OCI-LY3 (cell line): ENCODE results near the gene CLPX.

Source experiments
- H2AFZ ChIP-seq: fragments of 200-600, 300-600 bp; shearing (Covaris generic); 2 replicates; pipeline ENCODE4 v1.6.0; 2014; ENCODE audit warnings: antibody characterized with exemption, low read depth, low read length
- H3K27ac ChIP-seq: fragments of 200-600, 300-600 bp; sonication (generic); 2 replicates; pipeline ENCODE4 v1.5.1; 2014; ENCODE audit warnings: mild to moderate bottlenecking, low read length, moderate library complexity, mixed read lengths
- H3K27me3 ChIP-seq: fragments of 200-600, 300-600 bp; sonication (generic); 2 replicates; pipeline ENCODE4 v1.6.1; 2014; ENCODE audit warnings: low read depth, low read length, mixed read lengths
- H3K36me3 ChIP-seq: fragments of 200-600, 300-600 bp; sonication (generic); replicated peaks from 2 replicates; pipeline ENCODE3; 2014; ENCODE audit warnings: low read depth, low read length, mixed read lengths
- H3K4me1 ChIP-seq: fragments of 300-600, 200-600 bp; sonication (generic); 2 replicates; pipeline ENCODE4 v1.6.1; 2014; ENCODE audit warnings: low read length, mixed read lengths
- H3K4me2 ChIP-seq: fragments of 200-600, 300-600 bp; sonication (generic); 2 replicates; pipeline ENCODE4 v1.6.1; 2014; ENCODE audit warnings: low read length, mixed read lengths
- H3K4me3 ChIP-seq: fragments of 300-600, 200-600 bp; sonication (generic); 2 replicates; pipeline ENCODE4 v1.5.1; 2014; ENCODE audit warnings: antibody characterized with exemption, mild to moderate bottlenecking, low read length, moderate library complexity
- H3K79me2 ChIP-seq: fragments of 300-600, 200-600 bp; shearing (Covaris generic); 2 replicates; pipeline ENCODE4 v1.6.1; 2014; ENCODE audit warnings: mild to moderate bottlenecking, low read length, mixed read lengths
- H3K9ac ChIP-seq: fragments of 300-600, 200-600 bp; shearing (Covaris generic); 2 replicates; pipeline ENCODE4 v1.6.0; 2014; ENCODE audit warnings: mild to moderate bottlenecking, low read length, moderate library complexity
- H3K9me3 ChIP-seq: fragments of 200-600, 300-600 bp; shearing (Covaris generic); 2 replicates; pipeline ENCODE4 v1.6.1; 2014; ENCODE audit warnings: low read length, mixed read lengths; ENCODE audit not compliant: insufficient read depth
- H4K20me1 ChIP-seq: fragments of 200-600, 300-600 bp; sonication (generic); 2 replicates; pipeline ENCODE4 v1.6.1; 2016; ENCODE audit warnings: low read length, mixed read lengths; ENCODE audit not compliant: insufficient read depth
- EZH2phosphoT487 ChIP-seq: fragments of 200-600 bp; shearing (Covaris generic); IDR thresholded peaks from 2 replicates; pipeline ENCODE4 v1.6.1; 2018; ENCODE audit warnings: antibody characterized with exemption, mixed run types, low read depth
- TF ChIP-seq, protein P1 (sequence below): fragments of 200-600, 300-600 bp; sonication (generic); IDR thresholded peaks from 2 replicates; pipeline ENCODE4 v1.5.1; 2014; ENCODE audit warnings: antibody characterized with exemption, low read length, low read depth

The CLPX gene

DNA sequence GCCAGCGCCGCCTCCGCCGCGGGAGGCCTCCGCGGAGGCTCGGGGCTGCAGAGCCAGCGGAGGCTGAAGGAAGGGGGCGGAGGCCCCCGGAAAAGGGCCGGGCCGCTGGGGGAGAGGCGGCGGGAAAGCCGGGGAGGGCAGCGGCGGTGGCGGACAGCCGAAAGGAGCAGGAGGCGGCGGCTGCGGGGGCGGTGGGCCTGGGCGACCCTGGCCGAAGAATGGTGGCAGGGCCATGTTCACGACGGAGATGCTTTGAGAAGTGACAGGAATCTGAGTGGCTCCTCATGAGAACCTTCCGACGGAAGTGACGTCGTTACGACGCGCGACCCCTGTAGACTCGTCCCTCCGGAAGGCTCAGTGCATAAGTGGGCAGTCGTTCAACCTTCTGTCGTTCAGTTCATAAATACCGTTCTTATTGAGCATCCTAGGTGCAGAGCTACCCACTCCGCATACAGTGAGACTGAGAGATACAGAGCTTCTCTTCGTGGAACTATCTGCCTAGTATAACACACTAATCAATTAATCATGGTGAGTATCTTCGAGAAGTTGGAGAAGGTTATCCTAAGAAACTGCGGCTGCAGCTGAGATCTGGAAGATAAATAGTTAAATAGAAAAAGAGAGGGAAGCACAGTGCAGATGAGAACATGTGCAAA lies 51.5 kb downstream of the CLPX start, which contains the start of gene PDCD7:
TSS of gene PDCD7 (minus strand) at position 261 of the 653 bp plus-strand sequence. CDS start at position 234, 27 bp downstream.
- Histone ChIP-seq H3K27me3 (no peaks in the 10 kb centered on the region), H3K9me3 (no peaks in the 10 kb centered on the region; the same call in 1 of the 2 replicates), H3K27ac (peak within 1 kb of the TSS; percentile 37)

DNA sequence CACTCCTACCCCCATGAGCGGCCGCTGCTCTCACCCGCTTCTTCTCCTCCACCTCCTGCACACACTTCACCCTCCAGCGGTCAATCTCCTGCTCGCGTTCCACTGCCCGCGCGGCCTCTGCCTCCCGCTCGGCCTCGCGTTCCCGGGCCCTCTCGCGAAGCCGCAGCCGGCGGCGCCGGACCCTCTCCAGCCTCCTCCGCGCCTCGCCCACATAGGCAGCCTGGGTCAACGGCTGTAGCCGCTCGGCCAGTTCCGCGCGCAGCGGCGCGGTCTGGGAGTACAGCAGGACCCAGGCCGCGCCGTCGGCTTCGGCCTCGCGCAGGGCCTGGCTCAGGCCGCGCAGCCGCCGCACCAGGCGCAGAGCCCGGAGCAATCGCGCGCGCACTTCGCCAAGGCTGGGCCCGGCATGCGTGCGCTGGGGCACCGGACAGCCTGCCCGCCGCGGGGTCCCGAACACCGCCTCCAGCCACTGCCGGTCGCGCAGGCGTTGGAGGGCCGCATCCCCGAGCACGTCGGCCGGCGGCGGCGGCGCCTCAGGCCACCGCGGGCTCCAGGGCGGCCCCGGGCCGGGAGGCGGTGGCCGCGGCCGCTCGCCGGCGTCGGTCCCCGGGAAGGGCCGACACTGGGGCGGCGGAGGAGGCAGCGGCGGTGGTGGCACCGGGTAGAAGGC lies 52.1 kb downstream of the CLPX start:
- Histone ChIP-seq H3K79me2 (peaks cover 41% of the 10 kb centered on the region), H2AFZ (no peak overlapping the region), H3K27me3 (no peaks in the 10 kb centered on the region), H3K4me3 (peak overlapping the region; percentile 85), H3K4me2 (peak overlapping the region; percentile 100), H3K27ac (peak overlapping the region; percentile 37), H3K9ac (peak overlapping the region; percentile 69), H3K9me3 (no peaks in the 10 kb centered on the region; the same call in 1 of the 2 replicates), H3K36me3 (peaks cover 22% of the 10 kb centered on the region), H4K20me1 (peaks cover 4% of the 10 kb centered on the region), H3K4me1 (peaks cover 10% of the 10 kb centered on the region; the same call in 1 of the 2 replicates)
- no peak for TF ChIP-seq EZH2phosphoT487
- TF ChIP-seq, protein P1, sequence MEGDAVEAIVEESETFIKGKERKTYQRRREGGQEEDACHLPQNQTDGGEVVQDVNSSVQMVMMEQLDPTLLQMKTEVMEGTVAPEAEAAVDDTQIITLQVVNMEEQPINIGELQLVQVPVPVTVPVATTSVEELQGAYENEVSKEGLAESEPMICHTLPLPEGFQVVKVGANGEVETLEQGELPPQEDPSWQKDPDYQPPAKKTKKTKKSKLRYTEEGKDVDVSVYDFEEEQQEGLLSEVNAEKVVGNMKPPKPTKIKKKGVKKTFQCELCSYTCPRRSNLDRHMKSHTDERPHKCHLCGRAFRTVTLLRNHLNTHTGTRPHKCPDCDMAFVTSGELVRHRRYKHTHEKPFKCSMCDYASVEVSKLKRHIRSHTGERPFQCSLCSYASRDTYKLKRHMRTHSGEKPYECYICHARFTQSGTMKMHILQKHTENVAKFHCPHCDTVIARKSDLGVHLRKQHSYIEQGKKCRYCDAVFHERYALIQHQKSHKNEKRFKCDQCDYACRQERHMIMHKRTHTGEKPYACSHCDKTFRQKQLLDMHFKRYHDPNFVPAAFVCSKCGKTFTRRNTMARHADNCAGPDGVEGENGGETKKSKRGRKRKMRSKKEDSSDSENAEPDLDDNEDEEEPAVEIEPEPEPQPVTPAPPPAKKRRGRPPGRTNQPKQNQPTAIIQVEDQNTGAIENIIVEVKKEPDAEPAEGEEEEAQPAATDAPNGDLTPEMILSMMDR: no peak

More for the DNA sequence above, 51.5 kb downstream of the CLPX start, which contains the start of gene PDCD7:
- Histone ChIP-seq H3K4me3 (peak within 1 kb of the TSS; percentile 85), H4K20me1 (peaks cover 4% of the 10 kb centered on the region), H3K36me3 (peaks cover 16% of the 10 kb centered on the region), H2AFZ (peak within 1 kb of the TSS; percentile 98), H3K79me2 (peaks cover 41% of the 10 kb centered on the region), H3K4me1 (peaks cover 10% of the 10 kb centered on the region; the same call in 1 of the 2 replicates), H3K9ac (peak within 1 kb of the TSS; percentile 69), H3K4me2 (peak within 1 kb of the TSS; percentile 100)
- TF ChIP-seq EZH2phosphoT487: no peak
- TF ChIP-seq, protein P1: no peak

DNA sequence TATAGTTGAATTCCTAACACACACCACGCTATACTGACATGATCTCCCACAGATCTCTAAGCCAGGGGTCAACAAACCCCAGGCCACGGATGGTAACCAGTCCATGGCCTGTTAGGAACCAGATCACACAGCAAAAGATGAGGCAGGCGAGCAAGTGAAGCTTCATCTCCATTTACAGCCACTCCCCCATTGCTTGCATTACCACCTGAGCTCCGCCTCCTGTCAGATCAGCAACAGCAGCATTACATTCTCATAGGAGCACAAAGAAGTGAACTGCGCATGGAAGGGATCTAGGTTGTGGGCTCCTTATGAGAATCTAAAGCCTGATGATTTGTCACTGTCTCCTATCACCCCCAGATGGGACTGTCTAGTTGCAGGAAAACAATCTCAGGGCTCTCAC lies 54.2 kb downstream of the CLPX start:
- H2AFZ ChIP-seq: no peak overlapping the region
- H3K27me3 ChIP-seq: no peaks in the 10 kb centered on the region
- H3K27ac ChIP-seq: no peak overlapping the region
- H3K4me3 ChIP-seq: no peak overlapping the region
- no peaks in the 10 kb centered on the region for H3K9me3 ChIP-seq
- H3K79me2 ChIP-seq: peaks cover 43% of the 10 kb centered on the region
- H3K4me2 ChIP-seq: no peak overlapping the region
- H4K20me1 ChIP-seq: peaks cover 4% of the 10 kb centered on the region
- TF ChIP-seq, protein P1: no peak
- no peak for TF ChIP-seq EZH2phosphoT487
- H3K9ac ChIP-seq: no peak overlapping the region
- H3K36me3 ChIP-seq: peaks cover 41% of the 10 kb centered on the region
- H3K4me1 ChIP-seq: peaks cover 10% of the 10 kb centered on the region; the same call in 1 of the 2 replicates

DNA sequence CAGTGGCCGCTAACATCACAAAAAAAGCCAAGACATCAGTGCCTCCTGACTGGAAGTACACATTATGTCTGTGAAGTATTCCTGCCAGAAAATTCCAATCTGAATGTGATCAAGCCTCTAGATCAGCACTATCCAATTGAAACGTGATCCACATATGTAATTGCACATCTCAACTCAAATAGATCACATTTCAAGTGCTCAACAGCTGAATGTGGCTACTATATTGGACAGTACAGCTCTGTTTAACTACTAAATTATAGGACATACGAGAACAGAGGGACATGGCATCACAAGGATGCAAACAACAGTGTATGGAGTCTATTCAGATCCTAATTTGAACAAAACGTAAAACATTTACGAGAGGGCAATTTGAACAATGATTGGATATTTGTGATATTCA lies 69.6 kb downstream of the CLPX start:
- no peaks in the 10 kb centered on the region for H3K9me3 ChIP-seq
- no peak overlapping the region for H3K4me2 ChIP-seq
- H2AFZ ChIP-seq: no peak overlapping the region
- H3K27ac ChIP-seq: no peak overlapping the region
- no peaks in the 10 kb centered on the region for H3K79me2 ChIP-seq
- H3K9ac ChIP-seq: no peak overlapping the region
- H4K20me1 ChIP-seq: no peaks in the 10 kb centered on the region
- H3K27me3 ChIP-seq: no peaks in the 10 kb centered on the region
- H3K4me3 ChIP-seq: no peak overlapping the region
- H3K4me1 ChIP-seq: no peaks in the 10 kb centered on the region
- peaks cover 49% of the 10 kb centered on the region for H3K36me3 ChIP-seq
- TF ChIP-seq EZH2phosphoT487: no peak
- TF ChIP-seq, protein P1: no peak
